Activated T-helper 9 cell treated with anti-CD3 and anti-CD28 coated beads, Interleukin-2, amount 50 U/mL, for 16 hours (primary cell): ENCODE data around the gene BCAS4.

ENCODE experiments used
- DNase-seq: peaks from one replicate; pipeline ENCODE4 v3.0.0-alpha.2; 2020; ENCODE audit warnings: low read depth

BCAS4 gene

GRCh38 chr20:50823319-50823718 is 28.5 kb downstream of the BCAS4 start:
- DNase-seq, result no peak

DNA sequence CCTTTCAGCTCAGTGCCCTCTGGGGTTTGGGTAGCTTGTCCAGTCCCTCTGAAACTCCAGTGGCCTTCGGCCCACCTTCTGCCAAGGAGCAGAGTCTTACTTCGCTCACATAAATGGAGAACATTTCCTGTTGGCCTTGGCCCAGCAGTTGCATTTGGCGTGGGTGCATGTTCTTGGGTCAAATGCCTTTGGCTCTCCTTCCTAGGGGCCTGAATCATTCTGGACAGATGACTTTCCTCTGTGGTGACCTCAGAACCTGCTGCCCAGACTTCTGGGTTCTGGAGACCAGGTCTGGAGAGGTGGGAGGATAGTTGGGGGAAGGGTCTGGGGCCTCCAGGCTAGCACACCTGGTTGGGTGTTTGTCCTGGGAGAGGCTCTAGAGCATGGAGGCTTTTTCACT is 29.3 kb downstream of the BCAS4 start:
- no peak for DNase-seq

GRCh38 chr20:50826121-50826520 is 31.3 kb downstream of the BCAS4 start:
- no peak for DNase-seq

- no peak for DNase-seq
Observed at GRCh38 chr20:50828363-50829136, 33.7 kb downstream of the BCAS4 start.

GRCh38 chr20:50831622-50832021 is 36.8 kb downstream of the BCAS4 start:
- no peak for DNase-seq

- no peak for DNase-seq
Observed at GRCh38 chr20:50834599-50835005, 39.7 kb downstream of the BCAS4 start.

- DNase-seq, result no peak
Observed at GRCh38 chr20:50837532-50838321, 42.9 kb downstream of the BCAS4 start.

GRCh38 chr20:50838322-50838625 is 43.4 kb downstream of the BCAS4 start:
- DNase-seq, result no peak

DNA sequence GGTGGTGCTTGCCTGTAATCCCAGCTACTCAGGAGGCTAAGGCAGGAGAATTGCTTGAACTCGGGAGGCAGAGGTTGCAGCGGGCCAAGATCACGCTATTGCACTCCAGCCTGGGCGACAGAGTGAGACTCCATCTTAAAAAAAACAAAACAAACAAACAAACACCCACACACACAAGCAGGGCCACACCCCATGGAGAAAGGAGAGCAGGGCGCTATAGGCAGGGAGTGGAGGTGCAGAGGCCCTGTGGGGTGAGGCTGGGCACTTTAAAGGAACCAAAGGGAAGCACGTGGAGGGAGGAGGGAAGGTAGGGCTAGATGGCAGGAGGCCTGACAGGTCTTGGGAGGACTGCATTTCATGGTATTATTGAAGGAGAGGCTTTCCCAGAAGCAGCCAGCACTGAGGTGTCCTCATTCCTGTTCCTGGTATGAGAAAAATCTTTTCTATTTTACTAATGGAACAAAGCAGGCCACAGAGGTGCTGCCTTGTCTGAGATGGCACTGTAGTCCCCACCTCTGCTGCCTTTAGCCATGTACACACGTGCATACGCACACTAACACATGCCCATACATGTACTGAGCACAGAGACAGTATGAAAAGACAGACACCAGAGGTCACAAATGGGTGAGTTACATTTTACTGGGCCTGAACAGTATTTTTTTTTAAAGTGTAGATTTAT is 44.0 kb downstream of the BCAS4 start:
- DNase-seq, result no peak

DNA sequence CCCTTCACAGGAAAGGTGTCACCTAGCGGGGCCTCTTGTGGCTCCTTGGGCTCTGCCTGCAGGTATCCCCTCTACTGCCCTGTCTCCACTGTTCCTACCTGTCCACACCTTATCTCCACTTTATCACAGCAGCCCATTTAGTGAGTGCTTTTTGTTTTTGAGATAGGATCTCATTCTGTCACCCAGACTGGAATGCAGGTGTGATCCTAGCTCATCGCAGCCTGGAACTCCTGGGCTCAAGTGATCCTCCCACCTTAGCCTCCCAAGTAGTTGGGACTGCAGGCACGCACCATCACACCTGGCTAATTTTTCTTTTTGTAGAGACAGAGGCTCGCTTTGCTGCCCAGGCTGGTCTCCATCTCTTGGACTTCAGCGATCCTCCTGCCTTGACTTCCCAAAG is 48.0 kb downstream of the BCAS4 start:
- no peak for DNase-seq

- no peak for DNase-seq
Observed at GRCh38 chr20:50843331-50844276, 48.7 kb downstream of the BCAS4 start.

GRCh38 chr20:50844430-50845100 is 49.7 kb downstream of the BCAS4 start:
- no peak for DNase-seq

DNA sequence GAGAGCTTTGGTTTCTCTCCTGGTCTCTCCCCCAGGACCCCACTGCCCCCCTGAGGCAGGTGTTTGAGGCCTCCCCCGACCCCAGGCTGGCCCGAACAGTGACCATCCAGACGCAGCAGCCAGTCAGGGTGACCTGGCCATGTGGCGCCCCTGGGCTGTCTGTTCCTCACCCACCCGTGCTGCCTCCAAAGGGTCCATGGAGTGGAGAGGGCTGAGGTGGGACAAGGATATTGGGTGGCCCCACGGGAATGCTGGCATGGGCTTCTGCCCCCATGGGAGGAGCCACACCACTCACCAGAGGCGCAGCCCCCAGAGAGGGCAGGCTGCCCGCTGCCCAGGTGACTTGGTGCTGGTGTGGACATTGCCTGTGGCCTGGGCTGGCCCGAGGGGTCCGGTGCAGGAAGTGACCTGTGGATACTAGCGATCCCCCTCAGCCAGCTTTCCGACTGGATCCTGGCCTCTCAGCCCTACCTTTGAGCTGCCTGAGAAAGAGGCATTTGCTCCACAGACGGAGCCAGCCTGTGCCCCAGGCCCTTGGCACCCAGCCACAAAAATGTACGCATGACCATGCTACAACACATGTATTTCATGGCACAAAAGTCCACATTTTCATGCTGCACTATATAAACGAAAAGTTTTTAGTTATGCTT is 50.8 kb downstream of the BCAS4 start:
- DNase-seq, result no peak

GRCh38 chr20:50848341-50848808 is 53.5 kb downstream of the BCAS4 start:
- no peak for DNase-seq

DNA sequence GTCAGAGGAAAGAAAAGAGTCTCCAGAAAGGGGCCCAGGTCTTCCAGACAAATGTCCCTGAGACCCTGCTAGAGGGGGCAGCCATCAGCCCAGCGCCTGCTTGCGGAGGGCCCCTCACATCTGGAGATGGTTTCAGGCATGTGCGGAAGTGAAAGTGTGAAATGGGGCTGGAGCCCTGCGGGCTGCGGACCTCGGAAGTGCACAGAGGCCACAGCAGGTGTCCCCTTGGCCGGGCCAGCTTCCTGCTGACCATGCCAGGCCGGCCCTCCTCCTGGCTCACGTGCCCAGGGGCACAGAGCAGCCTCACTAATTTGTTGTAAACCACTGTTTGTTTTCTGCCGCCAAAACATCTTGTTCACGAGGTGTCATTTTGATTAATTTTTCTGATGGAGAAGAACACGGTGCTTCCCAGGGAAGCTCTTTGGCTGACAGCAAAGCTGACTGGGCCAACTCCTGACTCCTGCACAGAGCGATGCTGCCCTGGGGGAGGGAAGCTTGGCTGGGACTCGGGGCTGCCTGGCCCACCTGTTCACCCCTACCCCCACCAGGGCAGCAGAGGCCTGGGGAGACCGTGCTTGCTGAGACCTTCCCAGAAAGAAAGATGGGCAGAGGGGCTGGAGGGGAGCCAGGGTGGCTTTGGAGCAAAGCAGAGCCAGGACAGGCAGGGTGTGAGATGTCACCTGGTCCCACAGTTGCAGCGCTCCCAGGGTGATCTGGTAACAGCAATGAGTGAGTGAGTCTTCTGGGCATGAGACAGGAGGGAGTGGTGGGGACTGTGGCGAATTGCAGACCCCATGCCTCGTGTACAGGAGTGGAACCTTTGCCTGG is 54.2 kb downstream of the BCAS4 start:
- DNase-seq, result no peak

DNA sequence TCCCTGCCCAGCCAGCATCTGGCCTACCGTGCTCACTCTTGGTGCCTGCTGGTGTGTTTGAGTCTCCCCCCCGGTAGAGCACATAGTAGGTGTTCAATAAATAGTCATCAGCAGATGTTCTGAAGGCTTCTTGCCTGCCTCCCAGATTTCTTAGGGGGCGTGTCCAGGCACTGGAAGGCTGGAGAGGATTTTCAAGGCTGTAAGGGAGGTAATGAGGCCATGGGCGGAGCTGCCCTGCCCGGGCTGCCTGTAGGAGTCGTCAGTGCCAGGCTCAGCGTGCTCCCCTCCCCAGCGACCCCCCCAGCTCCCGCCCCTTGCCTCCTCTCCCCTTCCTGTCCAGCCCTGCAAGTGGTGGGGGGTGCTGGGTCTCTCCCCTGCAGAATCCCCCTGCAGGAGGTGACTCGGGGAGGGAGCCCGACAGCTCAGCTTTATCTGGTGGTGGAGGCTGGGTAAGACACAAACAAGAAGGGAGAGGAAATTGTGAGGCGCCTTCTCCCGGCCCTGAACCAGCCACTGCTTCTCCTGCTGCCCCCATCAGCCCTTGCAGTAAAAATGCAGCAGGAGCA is 55.9 kb downstream of the BCAS4 start:
- DNase-seq, result no peak

DNA sequence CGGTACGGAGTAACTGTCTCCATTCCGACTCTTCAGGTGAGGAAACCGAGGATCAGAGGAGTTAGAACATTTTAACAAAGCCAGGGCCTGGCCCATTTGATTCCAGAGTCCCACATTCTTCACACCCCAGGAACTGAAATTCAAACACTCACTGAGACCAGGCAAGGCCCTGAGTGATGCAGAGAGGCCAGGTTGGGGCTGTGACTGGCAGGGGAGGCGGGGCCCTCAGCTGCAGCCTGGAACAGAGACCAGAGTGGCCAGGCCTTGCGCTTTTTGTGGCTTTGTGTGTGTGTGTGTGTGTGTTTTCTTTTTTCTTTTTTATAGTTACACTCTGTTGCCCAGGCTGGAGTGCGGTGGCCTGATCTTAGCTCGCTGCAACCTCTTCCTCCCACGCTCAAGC is 57.2 kb downstream of the BCAS4 start:
- DNase-seq, result no peak

DNA sequence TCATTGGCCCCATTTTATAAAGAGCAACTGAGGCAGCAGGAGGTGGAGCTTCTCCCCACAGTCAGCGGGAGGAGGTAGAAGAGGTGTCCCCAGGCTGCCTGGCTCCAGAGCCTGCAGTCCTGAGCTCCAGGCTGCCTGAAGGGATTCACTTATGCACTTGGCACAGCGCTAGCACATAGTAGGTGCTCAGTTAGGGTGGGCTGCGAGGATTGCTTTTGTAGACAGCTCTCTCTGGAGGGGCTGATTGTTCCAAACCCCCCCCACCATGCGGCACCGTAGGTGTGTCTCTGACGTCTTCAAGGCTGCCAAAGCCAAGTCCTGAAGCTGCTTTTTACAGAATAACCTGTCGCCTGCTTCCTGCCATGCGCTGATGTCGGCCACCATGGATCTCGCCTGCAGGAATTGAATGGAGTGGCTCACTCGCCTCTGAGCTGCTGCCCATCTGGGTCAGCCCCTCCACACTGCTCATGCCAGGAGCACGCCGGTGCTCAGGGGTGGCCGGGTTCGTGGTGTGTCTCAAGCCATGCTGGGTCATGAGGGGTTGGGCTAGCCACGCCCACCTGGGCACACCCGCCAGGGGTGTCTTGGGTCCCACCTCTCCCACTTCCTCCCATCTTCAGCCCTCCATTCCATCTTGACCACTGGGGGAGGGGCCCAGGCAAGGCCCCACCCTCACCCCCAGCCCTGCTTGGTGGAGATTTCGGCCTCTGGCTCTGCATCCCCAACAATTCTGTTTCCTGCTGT is 59.8 kb downstream of the BCAS4 start:
- DNase-seq, result no peak
